IMR-90 (cell line): ENCODE data around the gene SLC39A11.

ENCODE experiments used
- BHLHE40 ChIP-seq: fragments of 150-350 bp; IDR thresholded peaks from 2 replicates; pipeline ENCODE4 v1.6.1; 2016; ENCODE audit warnings: mild to moderate bottlenecking, low read depth, low read length
- CEBPB ChIP-seq: IDR thresholded peaks from 2 replicates; pipeline ENCODE4 v1.6.1; 2012; ENCODE audit warnings: low read depth, low read length, improper control_type of control experiment
- MAZ ChIP-seq: IDR thresholded peaks from 2 replicates; pipeline ENCODE4 v1.6.1; 2012; ENCODE audit warnings: low read depth, mild to moderate bottlenecking, low read length, improper control_type of control experiment, moderate library complexity, borderline replicate concordance
- POLR2A ChIP-seq: IDR thresholded peaks from 2 replicates; pipeline ENCODE4 v1.6.1; 2012; ENCODE audit warnings: mild to moderate bottlenecking, low read depth, low read length
- RAD21 ChIP-seq: IDR thresholded peaks from 2 replicates; pipeline ENCODE4 v1.6.1; 2012; ENCODE audit warnings: low read length, improper control_type of control experiment
- RCOR1 ChIP-seq: IDR thresholded peaks from 2 replicates; pipeline ENCODE4 v1.6.1; 2012; ENCODE audit warnings: mild to moderate bottlenecking, low read length, improper control_type of control experiment; ENCODE audit not compliant: insufficient replicate concordance
- RFX5 ChIP-seq: IDR thresholded peaks from 2 replicates; pipeline ENCODE4 v1.8.0; 2012; ENCODE audit warnings: low read depth, mild to moderate bottlenecking, low read length, moderate library complexity
- SMC3 ChIP-seq: fragments of 150-350 bp; IDR thresholded peaks from 2 replicates; pipeline ENCODE4 v1.6.1; 2016; ENCODE audit warnings: low read depth, mild to moderate bottlenecking, antibody characterized with exemption, low read length, moderate library complexity
- TF ChIP-seq, protein P1 (sequence below): conservative IDR thresholded peaks from 2 replicates; pipeline ENCODE4 v1.5.1; 2012; ENCODE audit warnings: mild to moderate bottlenecking, low read depth, low read length, improper control_type of control experiment
- TF ChIP-seq, protein P2 (sequence below): fragments of 150-350 bp; IDR thresholded peaks from 2 replicates; pipeline ENCODE4 v1.6.1; 2017; ENCODE audit warnings: mild to moderate bottlenecking, antibody characterized with exemption, low read length, low read depth
- TF ChIP-seq, protein P3 (sequence below): fragments of 150-350 bp; IDR thresholded peaks from 2 replicates; pipeline ENCODE4 v1.6.1; 2016; ENCODE audit warnings: low read depth, mild to moderate bottlenecking, low read length, moderate library complexity, borderline replicate concordance

DNA sequence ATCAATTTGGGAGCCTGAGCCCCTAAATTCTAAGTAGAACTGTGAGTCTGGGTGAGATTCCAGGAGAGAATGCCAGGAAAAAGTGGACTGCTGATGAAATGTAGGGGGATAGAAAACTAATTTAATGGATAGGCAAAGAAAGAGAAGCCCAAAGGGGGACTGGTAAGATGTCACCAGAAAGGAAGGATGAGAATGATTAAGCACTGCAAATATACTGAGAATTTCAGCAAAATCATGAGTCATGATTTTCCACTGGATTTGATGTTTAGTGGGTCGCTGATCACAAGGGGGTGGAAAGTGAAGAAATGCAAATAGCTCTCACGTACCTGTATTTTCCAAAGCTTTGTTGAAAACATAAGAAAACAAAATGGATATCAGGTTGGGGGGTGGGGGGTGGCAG is 201.8 kb downstream of the SLC39A11 start:
- TF ChIP-seq, protein P1, sequence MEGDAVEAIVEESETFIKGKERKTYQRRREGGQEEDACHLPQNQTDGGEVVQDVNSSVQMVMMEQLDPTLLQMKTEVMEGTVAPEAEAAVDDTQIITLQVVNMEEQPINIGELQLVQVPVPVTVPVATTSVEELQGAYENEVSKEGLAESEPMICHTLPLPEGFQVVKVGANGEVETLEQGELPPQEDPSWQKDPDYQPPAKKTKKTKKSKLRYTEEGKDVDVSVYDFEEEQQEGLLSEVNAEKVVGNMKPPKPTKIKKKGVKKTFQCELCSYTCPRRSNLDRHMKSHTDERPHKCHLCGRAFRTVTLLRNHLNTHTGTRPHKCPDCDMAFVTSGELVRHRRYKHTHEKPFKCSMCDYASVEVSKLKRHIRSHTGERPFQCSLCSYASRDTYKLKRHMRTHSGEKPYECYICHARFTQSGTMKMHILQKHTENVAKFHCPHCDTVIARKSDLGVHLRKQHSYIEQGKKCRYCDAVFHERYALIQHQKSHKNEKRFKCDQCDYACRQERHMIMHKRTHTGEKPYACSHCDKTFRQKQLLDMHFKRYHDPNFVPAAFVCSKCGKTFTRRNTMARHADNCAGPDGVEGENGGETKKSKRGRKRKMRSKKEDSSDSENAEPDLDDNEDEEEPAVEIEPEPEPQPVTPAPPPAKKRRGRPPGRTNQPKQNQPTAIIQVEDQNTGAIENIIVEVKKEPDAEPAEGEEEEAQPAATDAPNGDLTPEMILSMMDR: no peak
- TF ChIP-seq RAD21 (no peak), RCOR1 (no peak), CEBPB (no peak), POLR2A (no peak), BHLHE40 (no peak), MAZ (no peak), SMC3 (no peak), RFX5 (no peak)
- TF ChIP-seq, protein P2, sequence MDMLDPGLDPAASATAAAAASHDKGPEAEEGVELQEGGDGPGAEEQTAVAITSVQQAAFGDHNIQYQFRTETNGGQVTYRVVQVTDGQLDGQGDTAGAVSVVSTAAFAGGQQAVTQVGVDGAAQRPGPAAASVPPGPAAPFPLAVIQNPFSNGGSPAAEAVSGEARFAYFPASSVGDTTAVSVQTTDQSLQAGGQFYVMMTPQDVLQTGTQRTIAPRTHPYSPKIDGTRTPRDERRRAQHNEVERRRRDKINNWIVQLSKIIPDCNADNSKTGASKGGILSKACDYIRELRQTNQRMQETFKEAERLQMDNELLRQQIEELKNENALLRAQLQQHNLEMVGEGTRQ: no peak
- TF ChIP-seq, protein P3, sequence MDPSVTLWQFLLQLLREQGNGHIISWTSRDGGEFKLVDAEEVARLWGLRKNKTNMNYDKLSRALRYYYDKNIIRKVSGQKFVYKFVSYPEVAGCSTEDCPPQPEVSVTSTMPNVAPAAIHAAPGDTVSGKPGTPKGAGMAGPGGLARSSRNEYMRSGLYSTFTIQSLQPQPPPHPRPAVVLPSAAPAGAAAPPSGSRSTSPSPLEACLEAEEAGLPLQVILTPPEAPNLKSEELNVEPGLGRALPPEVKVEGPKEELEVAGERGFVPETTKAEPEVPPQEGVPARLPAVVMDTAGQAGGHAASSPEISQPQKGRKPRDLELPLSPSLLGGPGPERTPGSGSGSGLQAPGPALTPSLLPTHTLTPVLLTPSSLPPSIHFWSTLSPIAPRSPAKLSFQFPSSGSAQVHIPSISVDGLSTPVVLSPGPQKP: no peak
